MCF 10A (cell line): Measurements from ENCODE around the gene EPB41L1. TPM values are rescaled to one million over a fixed set of nuclear protein-coding genes. Genes with fewer than 3 reads are reported as not detected.

Source experiments
- BruUV-seq: library from RNA; stranded (reverse); fragments of 400-500 nt; replicated peaks from 2 replicates; lab custom pipeline; 2021; lab: Mats Ljungman, UMichigan
- CTCF ChIA-PET: fragments of 300-600 bp; sonication (Branson Sonifier 250); formaldehyde crosslinking; extraction: SDS; loops from one replicate; lab custom pipeline; 2021; ENCODE audit warnings: antibody characterized with exemption, inconsistent platforms; lab: Yijun Ruan, JAX
- POLR2A ChIA-PET: fragments of 300-600, 350-650 bp; sonication (Branson Sonifier 250); formaldehyde crosslinking; extraction: SDS; loops from one replicate; lab custom pipeline; 2020; ENCODE audit warnings: antibody characterized with exemption, inconsistent platforms; lab: Yijun Ruan, JAX
- DNase-seq: peaks from one replicate; pipeline ENCODE4 v3.0.0-alpha.2; 2018; ENCODE audit not compliant: unreplicated experiment
- H3K27ac Mint-ChIP-seq: one replicate; pipeline ENCODE4 v1.8.0; 2022; ENCODE audit warnings: mild to moderate bottlenecking, low read depth, mixed read lengths; ENCODE audit not compliant: unreplicated experiment
- H3K27me3 Mint-ChIP-seq: one replicate; pipeline ENCODE4 v1.8.0; 2022; ENCODE audit warnings: mixed read lengths; ENCODE audit not compliant: insufficient read depth, unreplicated experiment
- H3K36me3 Mint-ChIP-seq: one replicate; pipeline ENCODE4 v1.8.0; 2022; ENCODE audit warnings: mild to moderate bottlenecking, moderate library complexity, mixed read lengths; ENCODE audit not compliant: insufficient read depth, unreplicated experiment
- H3K4me1 Mint-ChIP-seq: one replicate; pipeline ENCODE4 v1.8.0; 2022; ENCODE audit warnings: mixed read lengths; ENCODE audit not compliant: insufficient read depth, unreplicated experiment
- H3K4me3 Mint-ChIP-seq: one replicate; pipeline ENCODE4 v1.8.0; 2022; ENCODE audit warnings: mild to moderate bottlenecking, moderate library complexity, mixed read lengths; ENCODE audit not compliant: unreplicated experiment
- H3K9me3 Mint-ChIP-seq: one replicate; pipeline ENCODE4 v1.8.0; 2022; ENCODE audit warnings: mixed read lengths; ENCODE audit not compliant: unreplicated experiment
- CTCF ChIP-seq: fragments of 200-600 bp; IDR thresholded peaks from one replicate; pipeline ENCODE4 v1.8.0; 2022; ENCODE audit warnings: antibody characterized with exemption, mild to moderate bottlenecking; ENCODE audit not compliant: unreplicated experiment
- intact Hi-C: fragments of 100-400 bp; cut with micrococcal nuclease; formaldehyde crosslinking; loops from 2 replicates; pipeline ENCODE4 v1.14.1; 2022
- total RNA-seq: library from RNA; stranded (reverse); gene quantifications from 2 replicates; pipeline ENCODE4 v1.2.3, GENCODE V29; 2022

EPB41L1 gene
- total RNA-seq, 1 experiment from 2014 or later, result 10.1 TPM

GRCh38 chr20:36181934-36182603 lies 27.5 kb downstream of the EPB41L1 start:
- Mint-ChIP-seq H3K36me3 (no peaks in the 10 kb centered on the region), H3K27me3 (no peaks in the 10 kb centered on the region), H3K4me3 (no peak overlapping the region), H3K4me1 (no peaks in the 10 kb centered on the region), H3K27ac (no peak overlapping the region), H3K9me3 (no peaks in the 10 kb centered on the region)
- TF ChIP-seq CTCF, result no peak
- ChIA-PET CTCF (interaction anchor here (0.7 to 3.2 kb wide), 5 partner anchors 13 to 1270 kb away, joined by 3 to 11 read pairs (median 4); no protein-coding TSS in a partner anchor), POLR2A (no interaction called here)
- no TSS peak for BruUV-seq
- DNase-seq, result peak; percentile 7
- intact Hi-C loops, result no loop called here

DNA sequence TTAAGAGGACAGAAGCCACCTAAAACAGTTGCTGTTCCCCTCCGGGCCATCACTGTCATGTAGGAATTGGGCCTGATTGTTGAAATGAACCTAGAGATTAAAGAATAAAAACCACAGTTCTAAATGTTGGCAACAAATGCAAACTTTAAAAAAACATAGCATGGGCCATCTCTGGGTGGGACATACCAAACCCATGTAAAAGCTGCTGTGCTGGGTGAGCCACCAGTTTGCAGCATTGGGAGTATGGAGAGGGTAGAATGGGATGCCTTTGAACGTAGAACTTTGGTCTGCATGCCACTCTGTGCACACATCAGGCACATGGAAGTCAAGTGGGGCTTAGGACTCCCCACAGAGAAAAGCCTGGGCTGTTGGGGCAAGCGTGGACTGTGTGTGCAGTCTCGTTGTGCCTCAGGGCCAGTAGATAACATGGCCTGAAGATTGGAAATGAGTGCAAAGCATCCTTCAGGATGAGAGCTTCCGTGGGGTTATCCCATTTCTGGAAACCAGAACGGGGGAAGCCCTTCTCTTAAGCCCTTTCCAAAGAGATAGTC lies 28.1 kb downstream of the EPB41L1 start:
- H3K27me3 Mint-ChIP-seq, result no peaks in the 10 kb centered on the region
- H3K4me3 Mint-ChIP-seq, result no peak overlapping the region
- no peak for TF ChIP-seq CTCF
- no peaks in the 10 kb centered on the region for H3K4me1 Mint-ChIP-seq
- no peaks in the 10 kb centered on the region for H3K36me3 Mint-ChIP-seq
- no peaks in the 10 kb centered on the region for H3K9me3 Mint-ChIP-seq
- DNase-seq, result no peak
- intact Hi-C loops, result no loop called here
- ChIA-PET POLR2A (no interaction called here), CTCF (interaction anchor here (0.5 to 3.2 kb wide), 5 partner anchors 13 to 1270 kb away, joined by 3 to 11 read pairs (median 3); no protein-coding TSS in a partner anchor)
- H3K27ac Mint-ChIP-seq, result no peak overlapping the region
- no TSS peak for BruUV-seq

DNA sequence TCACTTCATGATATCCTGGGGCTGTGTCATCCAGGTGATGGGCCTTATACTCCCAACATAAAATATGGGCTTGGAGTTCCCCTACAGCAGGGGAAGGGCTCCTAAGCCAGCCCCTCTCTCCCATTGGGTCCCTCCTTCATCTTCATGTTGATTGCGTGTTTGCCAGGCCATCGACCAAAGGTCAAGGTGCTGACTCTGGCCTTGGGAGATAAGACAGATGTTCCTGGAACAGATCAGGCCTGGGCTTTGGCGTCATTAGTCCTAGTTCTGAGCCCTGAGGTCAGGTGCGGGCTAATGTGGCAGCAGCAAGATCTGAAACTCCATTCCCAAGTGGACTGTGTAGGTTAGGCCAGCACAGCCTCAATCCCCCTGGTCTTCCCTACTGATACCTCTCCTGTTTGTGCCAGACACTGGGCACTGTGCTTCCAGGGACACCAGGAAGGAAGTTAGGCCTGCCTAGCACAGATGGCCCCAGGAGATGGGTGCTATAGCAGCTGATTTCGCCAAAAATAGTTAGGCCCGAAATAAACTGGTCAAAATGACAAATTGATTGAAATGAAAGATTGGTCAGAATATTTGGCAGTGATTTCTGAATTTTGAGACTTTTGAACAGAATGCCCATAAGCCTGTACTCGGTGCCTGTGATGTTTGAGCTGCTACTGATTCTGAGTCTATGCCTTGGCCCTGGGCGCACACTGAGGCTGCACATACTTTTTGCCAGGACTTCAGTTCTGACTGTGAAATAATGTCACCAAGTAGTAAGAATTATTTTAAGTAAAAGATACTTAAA lies 28.8 kb downstream of the EPB41L1 start:
- ChIA-PET CTCF (interaction anchor here (0.5 to 3.2 kb wide), 5 partner anchors 15 to 256 kb away, joined by 3 to 11 read pairs (median 10); no protein-coding TSS in a partner anchor), POLR2A (no interaction called here)
- Mint-ChIP-seq H3K9me3 (no peaks in the 10 kb centered on the region), H3K27ac (no peak overlapping the region), H3K36me3 (no peaks in the 10 kb centered on the region), H3K4me3 (no peak overlapping the region), H3K4me1 (no peaks in the 10 kb centered on the region), H3K27me3 (no peaks in the 10 kb centered on the region)
- no TSS peak for BruUV-seq
- TF ChIP-seq CTCF, result no peak
- DNase-seq, result no peak
- intact Hi-C loops, result no loop called here
